ENCODE measurements around the gene WDSUB1. TPM values are rescaled to one million over a fixed set of nuclear protein-coding genes. Genes with fewer than 3 reads are reported as not detected.

Gene WDSUB1
- total RNA-seq, 2 experiments from 2014 or later = 3.7 to 5.3 TPM

GRCh38 chr2:159225025-159226016 lies 61.2 kb downstream of the WDSUB1 start:
- ChIA-PET CTCF (ENCODE audit: unreplicated experiment) (no interaction called here), POLR2A (interaction anchor here (0.6 kb wide), 1 partner anchor 537 kb away, joined by 3 read pairs; no protein-coding TSS in a partner anchor)
- no peak for TF ChIP-seq EZH2phosphoT487 (IDR thresholded peaks at IDR 0.05; ENCODE audit: borderline replicate concordance, low read depth, low read length)
- no peak for TF ChIP-seq CTCF (conservative IDR thresholded peaks at IDR 0.05; ENCODE audit: low read length)
- no peak for DNase-seq (ENCODE audit: low spot score)
- no peak overlapping the region for H3K27ac ChIP-seq (ENCODE audit: low read depth, low read length, poor library complexity, severe bottlenecking)
- H3K79me2 ChIP-seq (ENCODE audit: insufficient read depth, low read depth, low read length) = no peaks in the 10 kb centered on the region
- BruUV-seq (replicated peaks) = no TSS peak
- intact Hi-C loops (cut with micrococcal nuclease; ENCODE audit: unreplicated experiment) = no loop called here
- H4K20me1 ChIP-seq (ENCODE audit: insufficient read depth, low read length) = no peaks in the 10 kb centered on the region
- no peak overlapping the region for H2AFZ ChIP-seq (ENCODE audit: low read length)
- H3K4me2 ChIP-seq (ENCODE audit: low read length) = no peak overlapping the region
- no peaks in the 10 kb centered on the region for H3K36me3 ChIP-seq (ENCODE audit: insufficient read depth, low read length)
- no peaks in the 10 kb centered on the region for H3K9me3 ChIP-seq (ENCODE audit: low read length)
- no peaks in the 10 kb centered on the region for H3K4me1 ChIP-seq (ENCODE audit: insufficient read depth, low read length, poor library complexity, severe bottlenecking)
- no peak overlapping the region for H3K4me3 ChIP-seq (ENCODE audit: low read depth, low read length, poor library complexity, severe bottlenecking)
- H3K9me2 ChIP-seq (ENCODE audit: insufficient read depth, low read length) = no peaks in the 10 kb centered on the region

GRCh38 chr2:159224061-159224813 lies 62.3 kb downstream of the WDSUB1 start:
- Histone ChIP-seq H3K9me2 (ENCODE audit: insufficient read depth, low read length) (no peaks in the 10 kb centered on the region), H3K4me1 (ENCODE audit: insufficient read depth, low read length, poor library complexity, severe bottlenecking) (no peaks in the 10 kb centered on the region), H3K79me2 (ENCODE audit: insufficient read depth, low read depth, low read length) (no peaks in the 10 kb centered on the region), H3K9me3 (ENCODE audit: low read length) (no peaks in the 10 kb centered on the region), H3K4me2 (ENCODE audit: low read length) (no peak overlapping the region), H3K36me3 (ENCODE audit: insufficient read depth, low read length) (no peaks in the 10 kb centered on the region), H3K4me3 (ENCODE audit: low read depth, low read length, poor library complexity, severe bottlenecking) (no peak overlapping the region), H2AFZ (ENCODE audit: low read length) (no peak overlapping the region), H3K27ac (ENCODE audit: low read depth, low read length, poor library complexity, severe bottlenecking) (no peak overlapping the region), H4K20me1 (ENCODE audit: insufficient read depth, low read length) (no peaks in the 10 kb centered on the region)
- no TSS peak for BruUV-seq (replicated peaks)
- intact Hi-C loops (cut with micrococcal nuclease; ENCODE audit: unreplicated experiment) = no loop called here
- no peak for TF ChIP-seq CTCF (conservative IDR thresholded peaks at IDR 0.05; ENCODE audit: low read length)
- no peak for DNase-seq (ENCODE audit: low spot score)
- ChIA-PET CTCF (ENCODE audit: unreplicated experiment) (no interaction called here), POLR2A (no interaction called here)
